ENCODE results near the gene KIT. TPM values are rescaled to one million over a fixed set of nuclear protein-coding genes. Genes with fewer than 3 reads are reported as not detected.

Gene KIT
- 10 to 100 TPM in 2 of 3 donors, 1 to 10 TPM in 1; 3.0 to 32.8 (median 16.8) TPM for total RNA-seq
- long read RNA-seq, donor 1, transcript KIT-202 (21 exons, 3,470 nt): major isoform, 8 of 21 reads
- long read RNA-seq, donor 1, partial matches to known transcripts: 2 of 21 reads
- long read RNA-seq, donor 1, other reads (novel, unspliced or antisense): 11 of 21 reads
- long read RNA-seq, donor 2, partial matches to known transcripts: 1 of 1 reads
- long read RNA-seq, donor 2, other reads (novel, unspliced or antisense): 0 of 1 reads

- intact Hi-C loops (cut with DNase I, micrococcal nuclease): no loop called here
- H3K9me3 ChIP-seq: no peaks in the 10 kb centered on the region
- peak within 1 kb of the TSS; percentile 15 for H3K4me3 ChIP-seq
- peak; percentile 31 to 67 (median 63) for DNase-seq
- peak; percentile 62 for ATAC-seq
- TF ChIP-seq CTCF (IDR thresholded peaks at IDR 0.05): no peak
- no peaks in the 10 kb centered on the region for H3K36me3 ChIP-seq (ENCODE audit: low read depth)
- peaks cover 17% of the 10 kb centered on the region for H3K4me1 ChIP-seq (ENCODE audit: low read depth)
Observed at GRCh38 chr4:54657551-54658251, at the start of gene KIT. Gene KIT, plus strand, starts transcription at chr4:54657957. Its CDS starts 58 bp downstream, at chr4:54658015.

- intact Hi-C loops (cut with DNase I, micrococcal nuclease): no loop called here
- ATAC-seq: peak; percentile 72
Observed at GRCh38 chr4:54609310-54609709, 48.4 kb upstream of the KIT start.

GRCh38 chr4:54614149-54614548 is 43.6 kb upstream of the KIT start:
- Histone ChIP-seq H3K4me1 (ENCODE audit: low read depth) (no peaks in the 10 kb centered on the region), H3K9me3 (no peaks in the 10 kb centered on the region), H3K4me3 (no peak overlapping the region), H3K36me3 (ENCODE audit: low read depth) (no peaks in the 10 kb centered on the region)
- TF ChIP-seq CTCF (IDR thresholded peaks at IDR 0.05): no peak
- ATAC-seq (no peak), DNase-seq (no peak)
- intact Hi-C loops (cut with DNase I, micrococcal nuclease): no loop called here

More at GRCh38 chr4:54609310-54609709, 48.4 kb upstream of the KIT start:
- TF ChIP-seq CTCF (IDR thresholded peaks at IDR 0.05): no peak
- Histone ChIP-seq H3K36me3 (ENCODE audit: low read depth) (no peaks in the 10 kb centered on the region), H3K9me3 (no peaks in the 10 kb centered on the region), H3K4me3 (no peak overlapping the region), H3K4me1 (ENCODE audit: low read depth) (no peaks in the 10 kb centered on the region)
- DNase-seq: no peak

- Histone ChIP-seq H3K36me3 (ENCODE audit: low read depth) (no peaks in the 10 kb centered on the region), H3K4me1 (ENCODE audit: low read depth) (no peaks in the 10 kb centered on the region), H3K4me3 (no peak overlapping the region), H3K9me3 (no peaks in the 10 kb centered on the region)
- intact Hi-C loops (cut with DNase I, micrococcal nuclease): no loop called here
- DNase-seq: no peak
- TF ChIP-seq CTCF (IDR thresholded peaks at IDR 0.05): no peak
- ATAC-seq: no peak
Observed at GRCh38 chr4:54620773-54621172, 37.0 kb upstream of the KIT start.

GRCh38 chr4:54625391-54625790 is 32.4 kb upstream of the KIT start:
- ATAC-seq: peak; percentile 18
- DNase-seq: no peak
- Histone ChIP-seq H3K36me3 (ENCODE audit: low read depth) (no peaks in the 10 kb centered on the region), H3K4me1 (ENCODE audit: low read depth) (peaks cover 3% of the 10 kb centered on the region), H3K4me3 (no peak overlapping the region), H3K9me3 (no peaks in the 10 kb centered on the region)
- intact Hi-C loops (cut with DNase I, micrococcal nuclease): no loop called here
- no peak for TF ChIP-seq CTCF (IDR thresholded peaks at IDR 0.05)

Data from mucosa of descending colon (tissue), 3 donors.